VCaP (cell line): Measurements from ENCODE around the gene LHFPL6.

Experiments
- H3K27ac ChIP-seq: fragments of 450-650 bp; 2 replicates; pipeline ENCODE4 v1.5.1; 2017
- TF ChIP-seq, protein P1 (sequence below): fragments of 450-650 bp; conservative IDR thresholded peaks from 2 replicates; pipeline ENCODE4 v1.5.1; 2017; ENCODE audit warnings: mild to moderate bottlenecking, moderate library complexity

The LHFPL6 gene

GRCh38 chr13:39394796-39395678 lies 208.0 kb downstream of the LHFPL6 start:
- H3K27ac ChIP-seq: no peak overlapping the region
- TF ChIP-seq, protein P1, sequence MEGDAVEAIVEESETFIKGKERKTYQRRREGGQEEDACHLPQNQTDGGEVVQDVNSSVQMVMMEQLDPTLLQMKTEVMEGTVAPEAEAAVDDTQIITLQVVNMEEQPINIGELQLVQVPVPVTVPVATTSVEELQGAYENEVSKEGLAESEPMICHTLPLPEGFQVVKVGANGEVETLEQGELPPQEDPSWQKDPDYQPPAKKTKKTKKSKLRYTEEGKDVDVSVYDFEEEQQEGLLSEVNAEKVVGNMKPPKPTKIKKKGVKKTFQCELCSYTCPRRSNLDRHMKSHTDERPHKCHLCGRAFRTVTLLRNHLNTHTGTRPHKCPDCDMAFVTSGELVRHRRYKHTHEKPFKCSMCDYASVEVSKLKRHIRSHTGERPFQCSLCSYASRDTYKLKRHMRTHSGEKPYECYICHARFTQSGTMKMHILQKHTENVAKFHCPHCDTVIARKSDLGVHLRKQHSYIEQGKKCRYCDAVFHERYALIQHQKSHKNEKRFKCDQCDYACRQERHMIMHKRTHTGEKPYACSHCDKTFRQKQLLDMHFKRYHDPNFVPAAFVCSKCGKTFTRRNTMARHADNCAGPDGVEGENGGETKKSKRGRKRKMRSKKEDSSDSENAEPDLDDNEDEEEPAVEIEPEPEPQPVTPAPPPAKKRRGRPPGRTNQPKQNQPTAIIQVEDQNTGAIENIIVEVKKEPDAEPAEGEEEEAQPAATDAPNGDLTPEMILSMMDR: no peak

DNA sequence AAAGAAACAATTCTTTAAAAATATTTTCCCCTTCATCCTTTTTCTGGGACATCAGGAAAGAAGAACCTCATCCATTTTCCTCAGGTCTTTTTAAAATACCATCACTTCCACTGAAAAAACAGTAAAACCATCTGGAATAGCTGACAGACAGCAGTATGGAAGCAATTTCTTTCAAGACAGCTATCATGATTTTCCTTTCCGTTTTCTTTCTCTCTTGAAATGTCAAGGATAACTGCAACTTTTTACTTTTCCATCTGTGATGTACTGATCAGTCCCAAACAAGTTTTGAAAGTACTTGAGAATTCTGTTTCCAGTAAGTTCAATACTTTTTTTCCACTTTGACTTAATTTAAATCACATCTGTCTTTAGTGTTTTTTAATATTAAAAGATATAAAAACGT lies 211.2 kb downstream of the LHFPL6 start:
- no peak overlapping the region for H3K27ac ChIP-seq
- TF ChIP-seq, protein P1: no peak

DNA sequence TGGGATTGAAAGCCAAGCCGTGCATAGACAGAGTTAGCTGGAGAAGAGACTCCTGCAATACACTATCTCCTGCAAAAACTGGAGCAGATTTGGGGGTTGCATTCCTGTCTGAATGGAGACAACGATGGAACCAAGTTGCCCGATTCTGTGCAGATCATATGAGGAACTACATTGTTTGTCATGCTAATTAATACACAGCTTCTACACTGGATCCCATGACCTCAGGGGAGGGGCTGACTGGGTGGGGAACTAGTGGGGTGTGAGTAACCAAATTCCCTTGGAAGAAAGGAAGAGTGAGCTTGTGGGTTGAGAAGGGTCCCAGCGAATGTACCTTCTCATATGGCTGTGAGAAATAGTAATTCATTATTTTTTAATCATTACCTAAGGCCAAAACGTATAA lies 214.0 kb downstream of the LHFPL6 start:
- TF ChIP-seq, protein P1: no peak
- no peak overlapping the region for H3K27ac ChIP-seq

DNA sequence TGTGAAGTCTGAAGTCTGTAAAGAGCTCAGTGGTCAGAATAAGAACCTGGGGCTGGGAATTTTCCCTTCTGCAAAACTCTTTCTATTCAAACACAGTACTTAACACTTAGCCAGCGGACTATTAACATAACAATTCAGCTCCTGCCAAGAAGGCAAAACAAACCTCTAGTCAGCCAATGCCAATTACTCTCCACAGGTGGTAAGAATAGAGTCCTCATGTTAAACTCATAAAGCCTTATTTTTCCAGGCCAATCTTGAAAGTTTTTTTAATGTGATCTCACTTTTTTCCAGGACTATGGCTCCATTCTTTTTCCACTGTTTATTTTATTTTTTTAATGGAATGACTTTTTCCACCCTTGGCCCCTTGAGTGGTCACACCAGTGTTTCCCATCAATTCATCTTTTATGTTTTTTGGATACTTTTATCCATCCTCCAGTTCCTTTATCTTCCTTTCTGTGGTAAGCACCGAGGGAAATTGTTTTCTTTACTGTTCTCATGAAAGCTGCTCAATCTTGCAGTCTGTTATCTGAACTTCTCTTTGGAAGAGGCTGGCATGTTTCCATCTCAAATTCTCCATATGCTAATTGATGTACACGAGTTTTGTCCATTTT lies 217.3 kb downstream of the LHFPL6 start:
- no peak overlapping the region for H3K27ac ChIP-seq
- TF ChIP-seq, protein P1: no peak

DNA sequence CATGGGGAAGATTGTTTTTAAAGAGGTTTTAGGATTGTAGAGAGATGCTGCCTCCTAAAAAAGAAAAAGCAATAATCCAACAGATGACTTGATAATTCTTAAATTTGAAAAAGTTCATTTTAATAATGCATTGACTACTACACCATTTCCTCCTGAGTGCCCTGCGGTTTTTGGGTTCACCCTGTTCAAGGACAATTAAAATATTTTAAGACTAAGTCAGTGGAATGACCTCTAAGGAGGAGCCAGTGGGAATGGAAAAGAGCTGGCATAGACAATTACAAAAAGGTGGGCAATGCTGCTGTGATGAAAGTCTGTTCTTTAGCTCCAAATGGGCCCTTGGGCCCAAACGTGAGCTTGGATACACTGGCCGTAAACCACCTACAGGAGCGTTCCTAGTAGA lies 217.8 kb downstream of the LHFPL6 start:
- no peak overlapping the region for H3K27ac ChIP-seq
- TF ChIP-seq, protein P1: no peak

DNA sequence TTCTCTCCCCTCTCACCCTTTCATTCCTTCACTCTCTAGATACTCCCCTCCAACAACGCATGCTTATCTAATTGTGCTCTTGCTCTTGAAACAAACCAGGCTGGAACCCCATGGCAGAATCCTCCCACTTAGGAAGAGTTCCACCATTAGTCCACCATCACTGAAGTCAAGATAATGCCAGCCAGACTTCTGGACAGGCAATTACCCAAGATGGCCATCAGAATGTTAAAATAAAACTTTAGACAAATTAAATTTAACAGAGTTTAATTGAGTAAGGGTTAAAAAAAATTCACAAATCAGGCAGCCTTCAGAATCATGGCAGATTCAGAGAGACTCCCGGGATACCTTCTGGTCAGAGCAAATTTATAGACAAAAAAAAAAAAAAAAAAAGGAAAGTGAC lies 221.5 kb downstream of the LHFPL6 start:
- H3K27ac ChIP-seq: no peak overlapping the region
- TF ChIP-seq, protein P1: no peak

DNA sequence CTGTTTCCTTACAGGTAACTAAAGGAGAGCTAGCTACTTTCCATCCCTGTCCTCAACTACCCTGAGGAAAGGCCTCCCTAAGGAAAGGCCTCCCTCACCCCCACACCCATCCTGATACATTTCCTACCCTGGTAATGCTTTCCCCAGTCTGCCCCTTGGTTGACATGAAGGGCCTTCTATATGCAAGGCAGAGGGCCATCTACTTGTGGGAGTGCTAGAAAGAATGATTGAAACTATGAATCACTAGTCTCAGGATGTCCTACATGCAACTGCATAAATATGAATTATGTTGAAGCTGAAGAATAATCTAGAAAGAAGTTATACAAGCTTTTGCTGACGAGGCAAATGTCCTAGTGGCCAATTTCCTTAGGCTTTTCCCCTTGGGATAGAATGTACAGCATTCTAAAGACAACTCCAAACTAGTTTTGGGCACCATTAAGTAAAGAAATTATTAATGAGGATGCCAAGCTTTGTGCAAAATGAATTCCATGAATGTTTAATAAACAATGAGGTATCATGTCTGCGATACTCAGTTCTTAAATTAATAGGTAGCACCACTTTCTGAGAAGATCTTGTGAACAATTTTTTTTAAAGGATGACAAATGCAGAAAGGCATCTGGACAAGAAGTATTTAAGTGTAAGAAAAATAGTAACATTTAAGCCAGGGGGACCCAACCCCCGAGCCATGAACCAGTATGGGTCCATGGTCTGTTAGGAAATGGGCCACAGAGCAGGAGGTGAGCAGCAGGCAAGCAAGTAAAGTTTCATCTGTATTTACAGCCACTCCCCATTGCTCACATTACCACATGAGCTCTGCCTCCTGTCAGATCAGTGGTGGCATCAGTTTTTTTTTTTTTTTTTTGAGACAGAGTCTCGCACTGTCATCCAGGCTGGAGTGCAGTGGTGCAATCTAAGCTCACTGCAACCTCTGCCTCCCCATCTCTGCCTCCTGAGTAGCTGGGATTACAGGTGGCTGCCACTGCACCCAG lies 223.0 kb downstream of the LHFPL6 start:
- TF ChIP-seq, protein P1: no peak
- H3K27ac ChIP-seq: no peak overlapping the region
